Astrocyte (in vitro differentiated cells and primary cell): ENCODE data around the gene MTUS2. TPM values are rescaled to one million over a fixed set of nuclear protein-coding genes. Genes with fewer than 3 reads are reported as not detected.

Experiments used
- DNase-seq: peaks from one replicate; pipeline ENCODE4 v3.0.0-alpha.2; 2010; ENCODE audit warnings: low read depth
- FAIRE-seq: peaks from 2 replicates; lab custom pipeline; 2011; peaks lifted over from hg19 to GRCh38; lab: Jason Lieb, UNC
- H2AFZ ChIP-seq: 2 replicates; pipeline ENCODE4 v1.6.0; 2012; ENCODE audit warnings: low read depth, low read length, inconsistent platforms
- H3K27ac ChIP-seq: 2 replicates; pipeline ENCODE4 v1.5.1; 2011; ENCODE audit warnings: low read depth, low read length, inconsistent platforms
- H3K27me3 ChIP-seq: 2 replicates; pipeline ENCODE4 v1.6.0; 2011; ENCODE audit warnings: low read length, inconsistent platforms; ENCODE audit not compliant: insufficient read depth
- H3K36me3 ChIP-seq: 2 replicates; pipeline ENCODE4 v1.5.1; 2011; ENCODE audit warnings: low read length, inconsistent platforms; ENCODE audit not compliant: insufficient read depth
- H3K4me1 ChIP-seq: 2 replicates; pipeline ENCODE4 v1.5.1; 2011; ENCODE audit warnings: low read length, inconsistent platforms; ENCODE audit not compliant: insufficient read depth
- H3K4me2 ChIP-seq: 2 replicates; pipeline ENCODE4 v1.6.0; 2012; ENCODE audit warnings: low read length, inconsistent platforms
- H3K4me3 ChIP-seq: 2 replicates; pipeline ENCODE4 v1.5.1; 2011; ENCODE audit warnings: low read depth, mild to moderate bottlenecking, low read length, inconsistent platforms; ENCODE audit not compliant: insufficient read depth
- H3K79me2 ChIP-seq: 2 replicates; pipeline ENCODE4 v1.6.0; 2012; ENCODE audit warnings: mild to moderate bottlenecking, low read length, inconsistent platforms; ENCODE audit not compliant: insufficient read depth
- H3K9ac ChIP-seq: 2 replicates; pipeline ENCODE4 v1.6.0; 2012; ENCODE audit warnings: mild to moderate bottlenecking, low read length, inconsistent platforms
- H3K9me3 ChIP-seq: 2 replicates; pipeline ENCODE4 v1.5.1; 2012; ENCODE audit warnings: low read depth, mild to moderate bottlenecking, low read length, inconsistent platforms; ENCODE audit not compliant: insufficient read depth
- H4K20me1 ChIP-seq: 2 replicates; pipeline ENCODE4 v1.6.0; 2012; ENCODE audit warnings: low read length, inconsistent platforms; ENCODE audit not compliant: insufficient read depth
- H3K27ac Mint-ChIP-seq: one replicate; pipeline ENCODE4 v1.8.0; 2021; ENCODE audit warnings: mild to moderate bottlenecking, mixed read lengths; ENCODE audit not compliant: unreplicated experiment
- H3K27me3 Mint-ChIP-seq: one replicate; pipeline ENCODE4 v1.8.0; 2021; ENCODE audit warnings: low read depth, mixed read lengths; ENCODE audit not compliant: unreplicated experiment
- H3K36me3 Mint-ChIP-seq: one replicate; pipeline ENCODE4 v1.8.0; 2021; ENCODE audit warnings: low read depth, mixed read lengths; ENCODE audit not compliant: unreplicated experiment
- H3K4me1 Mint-ChIP-seq: one replicate; pipeline ENCODE4 v1.8.0; 2021; ENCODE audit warnings: low read depth, mixed read lengths; ENCODE audit not compliant: unreplicated experiment
- H3K4me3 Mint-ChIP-seq: one replicate; pipeline ENCODE4 v1.8.0; 2021; ENCODE audit warnings: mild to moderate bottlenecking, moderate library complexity, mixed read lengths; ENCODE audit not compliant: unreplicated experiment
- H3K9me3 Mint-ChIP-seq: one replicate; pipeline ENCODE4 v1.8.0; 2021; ENCODE audit warnings: mild to moderate bottlenecking, mixed read lengths; ENCODE audit not compliant: unreplicated experiment
- CTCF ChIP-seq: IDR thresholded peaks from 2 replicates; pipeline ENCODE4 v1.5.1; 2011; ENCODE audit warnings: low read depth, mild to moderate bottlenecking, inconsistent platforms, low read length, moderate library complexity; ENCODE audit not compliant: insufficient read depth
- EZH2 ChIP-seq: IDR thresholded peaks from 2 replicates; pipeline ENCODE4 v1.6.1; 2012; ENCODE audit warnings: mild to moderate bottlenecking, low read length, inconsistent platforms; ENCODE audit not compliant: insufficient read depth
- total RNA-seq: library from RNA; stranded (reverse); gene quantifications from 2 replicates; pipeline ENCODE4 v1.2.1, GENCODE V29; 2021

MTUS2 gene
- total RNA-seq, 1 donor from 2014 or later, result 0.50 TPM

- Mint-ChIP-seq H3K27ac (no peak overlapping the region), H3K4me3 (no peak overlapping the region), H3K36me3 (no peaks in the 10 kb centered on the region), H3K9me3 (no peaks in the 10 kb centered on the region), H3K4me1 (no peaks in the 10 kb centered on the region), H3K27me3 (peaks cover 22% of the 10 kb centered on the region)
- DNase-seq (no peak), FAIRE-seq (no peak)
- H3K79me2 ChIP-seq, result no peaks in the 10 kb centered on the region
- peaks cover 32% of the 10 kb centered on the region for H3K27me3 ChIP-seq
- H3K4me1 ChIP-seq, result no peaks in the 10 kb centered on the region
- H3K4me2 ChIP-seq, result no peak overlapping the region
- H4K20me1 ChIP-seq, result no peaks in the 10 kb centered on the region
- no peak overlapping the region for H3K27ac ChIP-seq
- H3K9me3 ChIP-seq, result no peaks in the 10 kb centered on the region
- no peak overlapping the region for H2AFZ ChIP-seq
- H3K36me3 ChIP-seq, result no peaks in the 10 kb centered on the region
- no peak overlapping the region for H3K4me3 ChIP-seq
- TF ChIP-seq EZH2 (no peak), CTCF (no peak)
- H3K9ac ChIP-seq, result no peak overlapping the region
These were observed 669.8 kb downstream of the MTUS2 start for GRCh38 chr13:29489650-29490560.

- Histone ChIP-seq H3K9ac (no peak overlapping the region), H3K4me3 (no peak overlapping the region), H4K20me1 (no peaks in the 10 kb centered on the region), H2AFZ (no peak overlapping the region), H3K4me2 (no peak overlapping the region), H3K4me1 (no peaks in the 10 kb centered on the region), H3K79me2 (no peaks in the 10 kb centered on the region), H3K9me3 (no peaks in the 10 kb centered on the region), H3K36me3 (no peaks in the 10 kb centered on the region), H3K27me3 (peaks cover 28% of the 10 kb centered on the region), H3K27ac (no peak overlapping the region)
- no peak for FAIRE-seq
- no peak overlapping the region for H3K4me3 Mint-ChIP-seq
- H3K27ac Mint-ChIP-seq, result no peak overlapping the region
- peaks cover 18% of the 10 kb centered on the region for H3K27me3 Mint-ChIP-seq
- no peak for DNase-seq
- H3K9me3 Mint-ChIP-seq, result no peaks in the 10 kb centered on the region
- H3K36me3 Mint-ChIP-seq, result no peaks in the 10 kb centered on the region
- no peaks in the 10 kb centered on the region for H3K4me1 Mint-ChIP-seq
- no peak for TF ChIP-seq CTCF
- TF ChIP-seq EZH2, result no peak
These were observed 670.4 kb downstream of the MTUS2 start for GRCh38 chr13:29490561-29490885.

DNA sequence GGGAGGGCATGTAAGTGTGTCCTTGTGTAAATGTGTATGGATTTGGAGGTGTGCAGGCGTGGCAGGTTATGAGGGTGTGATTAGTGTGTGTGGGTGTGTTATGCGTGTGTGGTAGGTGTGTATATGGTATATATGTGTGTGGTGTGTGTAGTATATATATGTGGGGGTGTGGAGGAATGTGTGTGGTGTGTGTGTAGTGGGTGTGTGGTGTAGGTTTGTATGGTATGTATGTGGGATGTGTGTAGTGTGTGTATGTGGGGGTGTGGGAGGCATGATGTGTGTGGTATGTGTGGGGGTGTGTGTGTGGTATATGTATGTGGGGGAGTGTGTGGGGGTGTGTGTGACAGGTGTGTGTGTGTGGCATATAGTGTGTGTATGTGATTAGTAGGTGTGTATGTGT lies 671.1 kb downstream of the MTUS2 start:
- no peaks in the 10 kb centered on the region for H3K36me3 Mint-ChIP-seq
- no peak overlapping the region for H3K27ac ChIP-seq
- peaks cover 16% of the 10 kb centered on the region for H3K27me3 Mint-ChIP-seq
- FAIRE-seq, result no peak
- H2AFZ ChIP-seq, result no peak overlapping the region
- H3K36me3 ChIP-seq, result no peaks in the 10 kb centered on the region
- H3K9me3 ChIP-seq, result no peaks in the 10 kb centered on the region
- no peak for DNase-seq
- no peak overlapping the region for H3K27ac Mint-ChIP-seq
- TF ChIP-seq EZH2 (no peak), CTCF (no peak)
- no peaks in the 10 kb centered on the region for H4K20me1 ChIP-seq
- no peaks in the 10 kb centered on the region for H3K4me1 ChIP-seq
- H3K4me3 ChIP-seq, result no peak overlapping the region
- no peak overlapping the region for H3K9ac ChIP-seq
- H3K27me3 ChIP-seq, result peaks cover 31% of the 10 kb centered on the region
- no peak overlapping the region for H3K4me2 ChIP-seq
- no peaks in the 10 kb centered on the region for H3K9me3 Mint-ChIP-seq
- no peaks in the 10 kb centered on the region for H3K79me2 ChIP-seq
- H3K4me3 Mint-ChIP-seq, result no peak overlapping the region
- peaks cover 2% of the 10 kb centered on the region for H3K4me1 Mint-ChIP-seq
